Stimulated activated CD8-positive, alpha-beta memory T cell treated with anti-CD3 and anti-CD28 coated beads, Interleukin-15, amount 100 ng/mL, for 48 hours (primary cell): ENCODE measurements around the gene ANKRD26.

Source experiments
- DNase-seq, 2 donors: peaks; one replicate each; pipeline ENCODE4 v3.0.0-alpha.2; 2020; ENCODE audit warnings: low read depth in 2 of 2

ANKRD26 gene

DNA sequence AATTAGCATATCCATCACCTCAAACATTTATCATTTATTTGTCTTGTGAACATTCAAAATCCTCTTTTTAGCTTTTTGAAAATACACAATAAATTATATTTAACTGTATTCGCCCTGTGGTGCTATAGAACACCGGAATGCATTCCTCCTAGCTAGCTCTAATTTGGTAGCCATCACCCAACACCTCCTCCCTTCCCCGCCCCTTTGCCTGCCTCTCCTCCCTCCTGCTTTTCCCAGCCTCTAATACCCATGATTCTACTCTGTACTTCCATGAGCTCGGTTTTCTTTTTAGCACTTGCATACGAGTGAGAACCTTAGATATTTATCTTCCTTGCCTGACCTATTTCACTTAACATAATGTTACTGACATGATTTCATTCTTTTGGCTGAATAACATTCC lies 80.1 kb downstream of the ANKRD26 start:
- no peak for DNase-seq

DNA sequence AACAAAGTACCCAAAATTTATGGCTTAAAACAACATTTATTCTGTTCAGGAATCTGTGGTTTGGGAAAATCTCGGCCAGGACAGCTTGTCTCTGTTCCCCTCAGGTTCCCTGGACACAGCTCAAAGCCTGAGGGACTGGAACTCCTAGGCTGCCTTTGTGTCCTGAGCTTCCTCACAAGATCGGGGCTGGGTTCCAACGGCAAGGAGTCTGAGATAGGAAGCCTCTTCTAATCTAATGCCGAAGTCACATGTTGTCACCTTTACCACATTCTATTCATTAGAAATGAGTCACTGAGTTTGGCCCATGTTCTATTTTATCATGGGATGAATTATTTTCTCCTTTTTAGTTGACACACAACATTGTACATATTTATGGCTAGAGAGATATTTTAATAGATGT lies 80.5 kb downstream of the ANKRD26 start:
- no peak for DNase-seq

DNA sequence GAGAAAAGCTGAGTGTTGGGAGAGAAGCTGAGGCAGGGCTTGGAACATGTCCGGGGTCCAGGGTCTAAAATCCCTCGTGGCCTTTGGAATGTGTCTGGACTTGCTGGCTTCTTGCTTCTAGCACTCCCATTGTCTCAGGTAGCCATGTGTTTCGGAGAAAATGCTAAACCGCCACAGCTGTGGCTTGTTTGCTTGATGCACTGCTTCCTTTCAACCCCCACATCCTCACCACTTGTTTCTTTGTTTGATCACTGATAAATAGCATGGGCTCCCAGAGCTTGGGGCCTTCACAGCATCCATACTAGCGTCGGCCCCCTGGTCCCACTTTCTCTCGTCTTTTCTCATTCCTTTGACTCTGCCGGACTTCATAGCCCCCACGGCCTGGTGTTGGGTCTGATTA lies 102.7 kb downstream of the ANKRD26 start:
- no peak for DNase-seq

DNA sequence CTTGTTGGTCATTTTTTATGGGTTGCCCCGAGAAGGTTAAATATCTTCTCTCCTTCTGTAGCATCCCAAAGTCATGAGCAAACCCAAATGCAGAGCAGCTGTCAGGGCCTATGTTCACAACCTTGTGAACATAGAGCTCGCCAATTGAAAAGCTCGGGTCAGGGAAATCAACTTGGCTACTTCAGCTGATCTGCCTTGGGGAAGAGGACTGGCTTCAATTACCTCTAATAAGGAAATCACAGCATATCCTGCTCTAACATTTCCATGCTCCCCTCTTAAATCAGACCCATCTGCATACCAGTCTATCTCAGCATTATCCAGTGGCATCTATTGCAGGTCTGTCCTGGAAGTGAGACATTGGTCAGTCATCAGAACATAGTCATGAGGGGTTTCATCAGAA lies 105.6 kb downstream of the ANKRD26 start:
- no peak for DNase-seq

DNA sequence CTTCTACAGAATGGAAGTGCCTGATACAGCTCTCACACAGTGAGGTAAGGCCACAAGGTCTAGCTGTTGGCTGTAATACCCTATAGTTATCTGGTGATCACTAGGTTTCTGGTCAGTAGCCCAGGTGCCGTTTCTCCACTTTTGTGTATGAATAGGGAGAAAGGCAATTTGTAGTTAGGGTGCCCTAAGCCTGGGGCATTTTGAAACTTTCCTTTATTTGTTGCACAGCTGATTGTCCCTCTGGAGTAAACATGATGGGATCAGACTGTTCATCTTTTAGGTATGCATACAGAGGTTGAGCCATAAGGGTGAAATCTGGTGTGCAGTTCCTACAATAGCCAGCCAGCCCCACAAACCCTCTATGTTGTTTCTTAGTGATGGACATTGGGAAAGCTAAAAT lies 112.4 kb downstream of the ANKRD26 start:
- DNase-seq, result no peak

DNA sequence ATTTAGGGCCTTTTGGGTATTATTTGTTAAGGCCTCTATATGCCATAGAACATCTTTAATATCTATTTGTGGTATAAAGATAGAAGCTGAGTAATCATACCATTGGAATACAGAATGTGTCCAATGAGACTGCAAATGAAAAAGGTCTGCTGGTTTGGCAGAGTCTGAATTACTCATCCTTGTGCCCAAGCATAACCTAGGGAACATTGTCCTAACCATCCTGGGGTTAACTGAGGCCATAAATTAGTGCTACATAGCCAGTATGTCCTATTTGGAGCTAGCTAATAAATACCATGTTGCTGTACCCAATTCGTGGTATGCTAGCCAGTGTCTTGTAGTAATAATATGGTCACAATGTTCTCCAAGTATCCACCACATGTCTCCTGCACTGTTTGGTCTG lies 117.1 kb downstream of the ANKRD26 start:
- DNase-seq, result no peak

GRCh38 chr10:26982058-26982457 lies 118.2 kb downstream of the ANKRD26 start:
- no peak for DNase-seq

- no peak for DNase-seq
Observed at GRCh38 chr10:26981232-26981824, 119.0 kb downstream of the ANKRD26 start.

GRCh38 chr10:26978519-26978918 lies 121.8 kb downstream of the ANKRD26 start:
- no peak for DNase-seq

GRCh38 chr10:26977635-26978034 lies 122.7 kb downstream of the ANKRD26 start:
- DNase-seq, result no peak

DNA sequence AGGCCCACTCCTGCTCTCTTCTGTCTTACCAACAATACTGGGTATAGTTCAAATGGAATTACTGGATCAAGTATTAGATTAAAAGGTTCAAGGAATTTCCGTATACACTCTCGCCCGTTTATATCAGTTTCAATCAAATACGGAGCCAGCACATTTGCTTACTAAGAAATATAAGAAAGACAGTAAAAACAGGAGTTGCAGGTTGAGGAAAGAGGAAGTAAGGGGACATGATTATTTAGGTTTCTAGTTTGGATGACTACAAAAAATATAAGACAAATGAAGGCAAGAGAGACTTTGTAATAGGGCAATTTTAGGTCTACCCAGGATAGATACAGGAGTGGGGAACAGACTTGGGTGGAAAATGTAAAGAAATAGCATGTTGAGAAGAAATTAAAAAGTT lies 129.6 kb downstream of the ANKRD26 start:
- no peak for DNase-seq

DNA sequence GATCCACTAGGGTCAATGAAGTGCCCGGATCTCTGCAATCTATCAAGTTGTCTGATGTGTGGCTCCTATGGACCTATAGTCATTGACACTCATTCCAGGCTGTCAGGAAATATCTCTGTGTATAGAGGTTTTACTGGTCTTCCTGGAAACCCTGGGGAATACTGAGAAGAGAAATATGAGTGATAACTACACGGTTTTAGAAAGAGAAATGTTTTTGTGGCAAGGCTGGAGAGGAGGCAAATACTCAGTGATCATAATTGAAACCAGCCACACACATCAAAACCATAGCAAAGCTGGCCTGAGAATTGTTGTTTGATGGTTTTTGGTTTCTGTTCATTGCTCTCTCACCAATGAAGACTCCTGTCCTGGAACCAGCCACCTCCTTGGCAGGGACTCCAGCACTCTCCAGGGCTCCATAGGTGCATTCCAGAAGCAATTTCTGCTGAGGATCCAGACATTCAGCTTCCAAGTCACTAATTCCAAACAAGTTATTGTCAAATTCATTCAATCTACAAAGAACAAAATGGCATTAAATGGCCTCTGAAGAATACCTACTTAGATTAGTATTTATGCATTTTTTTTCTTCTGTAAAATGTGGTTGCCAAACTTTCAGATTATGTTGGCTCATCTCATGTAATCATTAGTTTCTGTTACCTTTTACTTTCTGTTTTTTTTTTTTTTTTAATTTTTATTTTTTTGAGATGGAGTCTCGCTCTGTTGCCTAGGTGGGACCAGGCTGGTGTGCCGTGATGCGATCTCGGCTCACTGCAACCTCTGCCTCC lies 131.0 kb downstream of the ANKRD26 start:
- no peak for DNase-seq

GRCh38 chr10:26962835-26963234 lies 137.5 kb downstream of the ANKRD26 start:
- DNase-seq, result no peak

GRCh38 chr10:26960308-26960707 lies 140.0 kb downstream of the ANKRD26 start:
- no peak for DNase-seq

DNA sequence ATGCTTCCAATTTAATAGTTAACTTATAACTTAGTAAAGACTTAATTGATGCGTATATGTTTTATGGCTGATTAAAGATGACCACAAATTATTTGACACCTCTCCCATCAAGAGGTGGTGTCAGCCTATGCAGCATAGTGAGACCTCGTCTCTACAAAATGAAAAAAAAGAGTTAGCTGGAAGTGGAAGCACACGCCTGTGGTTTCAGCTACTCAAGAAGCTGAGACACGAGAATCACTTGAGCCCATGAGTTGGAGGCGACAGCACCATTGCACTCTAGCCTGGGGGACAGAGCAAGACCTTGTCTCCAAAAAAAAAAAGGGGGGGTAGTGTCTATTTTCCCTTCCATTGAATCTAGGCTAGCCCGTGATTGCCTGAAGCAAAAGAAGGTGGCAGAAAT lies 140.5 kb downstream of the ANKRD26 start:
- no peak for DNase-seq
